HepG2 (cell line): Measurements from ENCODE around the gene SLC35F3. TPM values are rescaled to one million over a fixed set of nuclear protein-coding genes. Genes with fewer than 3 reads are reported as not detected.

Experiments used
- ATAC-seq: fragments of 200-7000 bp; cut with Tn5 transposase; 3 replicates; pipeline ENCODE4 v1.9.1; 2020; ENCODE audit warnings: mild to moderate bottlenecking, moderate library complexity
- BruUV-seq: library from RNA; stranded (reverse); fragments of 400-500 nt; replicated peaks from 2 replicates; lab custom pipeline; 2021; lab: Mats Ljungman, UMichigan
- CTCF ChIA-PET: fragments of 300-600 bp; formaldehyde crosslinking; extraction: SDS; loops from one replicate; lab custom pipeline; 2021; ENCODE audit warnings: low total read pairs, inconsistent platforms, low intra/inter-chr PET ratio; lab: Yijun Ruan, JAX
- POLR2A ChIA-PET: fragments of 350-600 bp; sonication (Branson Sonifier 250); formaldehyde crosslinking; loops from one replicate; lab custom pipeline; 2020; ENCODE audit warnings: antibody characterized with exemption, inconsistent platforms; lab: Yijun Ruan, JAX
- DNase-seq: peaks from one replicate; pipeline ENCODE4 v3.0.0-alpha.2; 2015; ENCODE audit warnings: low spot score
- FAIRE-seq: peaks from 3 replicates; lab custom pipeline; 2011; peaks lifted over from hg19 to GRCh38; lab: Jason Lieb, UNC
- H2AFZ ChIP-seq: one replicate; pipeline ENCODE4 v1.6.1; 2011; ENCODE audit warnings: low read length, inconsistent platforms
- H3K27ac ChIP-seq: fragments of 300-600 bp; 3 replicates; pipeline ENCODE4 v1.8.0; 2011; ENCODE audit warnings: mixed run types, mild to moderate bottlenecking, mixed read lengths, low read length, inconsistent platforms; ENCODE audit not compliant: insufficient read depth; ENCODE audit errors: extremely low read length
- H3K27me3 ChIP-seq, 2 experiments: fragments of 200-600 bp in 1 of 2; 2 replicates in 1 of 2; 3 replicates in 1 of 2; pipeline versions ENCODE4 v1.6.0 to v1.8.0; 2011; ENCODE audit warnings: low read length in 2 of 2, mild to moderate bottlenecking in 2 of 2, moderate library complexity in 2 of 2, inconsistent platforms in 1 of 2; ENCODE audit not compliant: insufficient read depth in 2 of 2, control insufficient read depth in 1 of 2
- H3K36me3 ChIP-seq, 2 experiments: fragments of 200-600 bp in 1 of 2; replicated peaks in 1 of 2; 2 replicates in 1 of 2; 3 replicates in 1 of 2; pipeline versions ENCODE4 v1.5.1 to v1.8.0; 2011; ENCODE audit warnings: low read length in 2 of 2, inconsistent platforms in 1 of 2; ENCODE audit not compliant: insufficient read depth in 2 of 2, control insufficient read depth in 1 of 2
- H3K4me1 ChIP-seq: 2 replicates; pipeline ENCODE4 v1.5.1; 2012; ENCODE audit warnings: low read length, inconsistent platforms; ENCODE audit not compliant: insufficient read depth
- H3K4me2 ChIP-seq: 2 replicates; pipeline ENCODE4 v1.6.0; 2011; ENCODE audit warnings: low read depth, low read length, inconsistent platforms
- H3K4me3 ChIP-seq, 3 experiments: fragments of 200-600 bp in 1 of 3; sonication (generic), shearing (Covaris generic) in 1 of 3; replicated peaks in 1 of 3; 2 replicates each; pipeline ENCODE4 v1.5.1; 2011 to 2016; ENCODE audit warnings: low read length in 3 of 3, inconsistent platforms in 2 of 3, low read depth in 2 of 3, mild to moderate bottlenecking in 2 of 3, control low read depth in 1 of 3, mixed read lengths in 1 of 3; ENCODE audit not compliant: insufficient read depth in 1 of 3
- H3K79me2 ChIP-seq: one replicate; pipeline ENCODE4 v1.6.1; 2011; ENCODE audit warnings: low read length, inconsistent platforms; ENCODE audit not compliant: insufficient read depth
- H3K9ac ChIP-seq: 2 replicates; pipeline ENCODE4 v1.6.0; 2011; ENCODE audit warnings: mild to moderate bottlenecking, low read depth, low read length, inconsistent platforms; ENCODE audit not compliant: insufficient read depth
- H3K9me3 ChIP-seq: 2 replicates; pipeline ENCODE4 v1.5.1; 2012; ENCODE audit warnings: mild to moderate bottlenecking, low read length
- H4K20me1 ChIP-seq: 2 replicates; pipeline ENCODE4 v1.6.0; 2011; ENCODE audit warnings: inconsistent platforms, mild to moderate bottlenecking, low read length, moderate library complexity; ENCODE audit not compliant: insufficient read depth
- EZH2 ChIP-seq: conservative IDR thresholded peaks from 2 replicates; pipeline ENCODE4 v1.6.1; 2012; ENCODE audit warnings: mild to moderate bottlenecking, low read depth, low read length, moderate library complexity
- GLI4 ChIP-seq: sonication (generic); formaldehyde crosslinking; IDR thresholded peaks from 2 replicates; pipeline ENCODE4 v1.5.1; 2020; ENCODE audit warnings: missing genetic modification reagents, mild to moderate bottlenecking, moderate library complexity, borderline replicate concordance
- HNRNPLL ChIP-seq: fragments of 200-400 bp; formaldehyde crosslinking; IDR thresholded peaks from 2 replicates; pipeline ENCODE4 v1.6.1; 2017; ENCODE audit warnings: mild to moderate bottlenecking, low read depth, low read length; ENCODE audit not compliant: poor library complexity, severe bottlenecking
- KDM6A ChIP-seq: IDR thresholded peaks from 2 replicates; pipeline ENCODE4 v1.6.1; 2016; ENCODE audit warnings: low read depth
- MIER2 ChIP-seq: IDR thresholded peaks from 2 replicates; pipeline ENCODE4 v1.6.1; 2016; ENCODE audit warnings: missing biosample characterization, missing genetic modification reagents
- NFYC ChIP-seq: IDR thresholded peaks from 2 replicates; pipeline ENCODE4 v1.6.1; 2016; ENCODE audit warnings: missing genetic modification reagents, missing compliant biosample characterization
- PAXIP1 ChIP-seq: sonication (generic); formaldehyde crosslinking; conservative IDR thresholded peaks from 2 replicates; pipeline ENCODE4 v1.4.0; 2020; ENCODE audit warnings: mild to moderate bottlenecking, missing genetic modification reagents, moderate library complexity
- RNF2 ChIP-seq: fragments of 450-650 bp; conservative IDR thresholded peaks from 2 replicates; pipeline ENCODE4 v1.6.1; 2016; ENCODE audit warnings: low read depth
- ZNF619 ChIP-seq: sonication (generic); formaldehyde crosslinking; IDR thresholded peaks from 2 replicates; pipeline ENCODE4 v1.4.0; 2020; ENCODE audit warnings: mild to moderate bottlenecking, missing genetic modification reagents
- WGBS: methylation state at CpG from one replicate; pipeline ENCODE4 v1.1.6; 2017; ENCODE audit warnings: low lambda C conversion rate; 5-methylcytosine and 5-hydroxymethylcytosine counted together
- in situ Hi-C: cut with HindIII; loops from 2 replicates; pipeline ENCODE4 v1.10.0; 2017; ENCODE audit warnings: low pct_unique_long_range_greater_than_20kb; ENCODE audit not compliant: extremely low pct_ligation_motif_present
- intact Hi-C: fragments of 100-400 bp; cut with micrococcal nuclease; formaldehyde crosslinking; loops from one replicate; pipeline ENCODE4 v1.10.0; 2022; ENCODE audit not compliant: unreplicated experiment
- polyA plus RNA-seq, 8 experiments: library from polyadenylated mRNA; depleted of rRNA in 3 of 8; stranded (reverse) in 7 of 8; unstranded in 1 of 8; fragments of >200 nt; fragmentation: Illumina TruSeq in 4 of 8; extraction: Trizol in 4 of 8; gene quantifications; 2 replicates each; pipeline versions ENCODE4 v1.2.1 to v1.2.3, GENCODE V29; 2011 to 2016; ENCODE audit warnings: low read depth in 4 of 8, missing spikeins in 1 of 8, mixed read lengths in 1 of 8; ENCODE audit not compliant: insufficient read depth in 1 of 8
- total RNA-seq, 5 experiments: library from RNA; depleted of rRNA; stranded (reverse); fragments of >200 nt; fragmentation: Illumina TruSeq; extraction: Trizol; gene quantifications; 2 replicates each; pipeline ENCODE4 v1.2.3, GENCODE V29; 2016; ENCODE audit warnings: low read depth in 1 of 5

Gene SLC35F3
- total and polyA plus RNA-seq, 2 of the 13 experiments (the other 11 are each of a cell fraction or from before 2014, with no cell fraction given): not detected

- TF ChIP-seq GLI4 (CRISPR knock-in tag) (no peak), MIER2 (CRISPR knock-in tag) (no peak), NFYC (CRISPR knock-in tag) (no peak), ZNF619 (no peak), KDM6A (CRISPR knock-in tag) (no peak), PAXIP1 (CRISPR knock-in tag) (no peak)
These were observed 264.8 kb downstream of the SLC35F3 start (continued) for GRCh38 chr1:234169161-234169849.

DNA sequence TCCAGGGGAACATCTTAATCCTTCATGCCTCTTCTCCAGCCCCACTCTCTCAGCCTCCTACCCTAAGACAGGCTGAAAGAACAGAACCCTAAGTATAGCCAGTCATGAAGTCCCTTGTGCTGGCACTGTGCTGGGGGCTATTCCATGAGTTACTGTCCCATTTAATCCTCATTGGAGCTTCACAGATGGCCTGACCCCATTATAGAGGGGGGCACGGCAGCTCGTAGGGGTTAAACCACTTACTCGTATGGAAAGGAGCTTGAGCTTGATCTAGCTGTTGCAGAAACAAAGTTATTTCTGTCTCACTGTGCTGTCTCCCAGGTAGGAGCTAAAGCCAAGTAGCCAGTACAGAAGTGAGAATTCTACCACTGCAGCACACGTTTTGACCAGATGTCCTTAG is 265.6 kb downstream of the SLC35F3 start:
- Histone ChIP-seq H3K9ac (no peak overlapping the region), H3K4me1 (no peaks in the 10 kb centered on the region), H3K4me2 (no peak overlapping the region), H3K4me3 (no peak overlapping the region), H3K27me3 (peaks cover 2 to 7% of the 10 kb centered on the region in 2 experiments; a peak in 2 of 5 replicates), H2AFZ (no peak overlapping the region), H3K36me3 (no peaks in the 10 kb centered on the region), H3K79me2 (no peaks in the 10 kb centered on the region), H3K9me3 (no peaks in the 10 kb centered on the region), H4K20me1 (no peaks in the 10 kb centered on the region), H3K27ac (no peak overlapping the region)
- 0% methylated on average over 3 of the region's 4 CpGs for WGBS
- no TSS peak for BruUV-seq
- DNase-seq: no peak
- intact Hi-C loops: no loop called here
- FAIRE-seq: no peak
- in situ Hi-C loops: no loop called here
- ATAC-seq: no peak
- ChIA-PET POLR2A (no interaction called here), CTCF (no interaction called here)
- no peak for TF ChIP-seq EZH2
- no peak for TF ChIP-seq HNRNPLL
- no peak for TF ChIP-seq RNF2
